Stimulated activated CD4-positive, alpha-beta T cell treated with anti-CD3 and anti-CD28 coated beads, TNF-alpha, amount 100 ng/mL, for 4 hours (primary cell): Measurements from ENCODE around the gene RAPGEF2.

ENCODE experiments used
- DNase-seq, 3 experiments: peaks; one replicate each; pipeline ENCODE4 v3.0.0-alpha.2; 2020; ENCODE audit warnings: low read depth in 3 of 3

RAPGEF2 gene

GRCh38 chr4:159279084-159279483 is 176.2 kb downstream of the RAPGEF2 start:
- DNase-seq = no peak

GRCh38 chr4:159280442-159281172 is 177.7 kb downstream of the RAPGEF2 start:
- no peak for DNase-seq

- no peak for DNase-seq
These were observed 178.9 kb downstream of the RAPGEF2 start for GRCh38 chr4:159281771-159282170.

GRCh38 chr4:159282329-159282728 is 179.4 kb downstream of the RAPGEF2 start:
- no peak for DNase-seq

DNA sequence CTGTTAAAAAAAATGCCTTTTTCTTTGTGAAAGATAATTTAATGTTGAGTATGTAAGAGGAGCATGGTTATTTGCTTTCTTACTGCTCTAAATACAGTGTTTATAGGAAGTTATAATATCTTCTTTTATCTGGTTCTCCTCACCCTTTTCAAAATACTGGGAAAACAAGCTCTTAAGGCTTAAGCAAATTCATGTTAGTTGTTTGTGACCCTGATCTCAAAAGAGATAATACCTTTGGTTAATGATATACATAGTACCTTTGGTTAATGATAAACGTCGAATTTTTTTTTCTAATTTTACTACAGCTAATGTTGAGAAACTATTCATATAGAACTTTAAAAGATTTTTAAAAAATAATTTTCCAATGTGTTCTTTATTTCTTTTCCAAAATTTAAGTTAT is 180.1 kb downstream of the RAPGEF2 start:
- no peak for DNase-seq

- DNase-seq = no peak
These were observed 180.8 kb downstream of the RAPGEF2 start for GRCh38 chr4:159283696-159284095.

DNA sequence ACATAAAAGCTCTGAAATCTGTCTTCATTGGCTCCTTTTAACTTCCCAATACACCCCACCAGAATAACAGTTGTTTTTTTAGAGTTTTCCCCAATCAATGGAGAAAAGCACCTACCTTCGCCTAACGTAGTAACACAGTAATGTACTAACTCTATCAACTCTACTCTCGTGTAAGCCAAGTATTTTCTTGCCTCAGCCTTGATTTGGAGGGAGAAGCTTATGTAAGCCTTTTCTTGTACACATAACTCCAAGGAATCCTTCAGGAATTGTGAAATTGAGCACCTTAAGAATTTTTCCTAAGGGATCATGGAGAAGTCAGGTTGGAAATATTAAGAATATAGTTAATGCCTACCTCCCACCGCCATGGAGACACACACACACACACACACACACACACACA is 181.2 kb downstream of the RAPGEF2 start:
- DNase-seq = no peak

DNA sequence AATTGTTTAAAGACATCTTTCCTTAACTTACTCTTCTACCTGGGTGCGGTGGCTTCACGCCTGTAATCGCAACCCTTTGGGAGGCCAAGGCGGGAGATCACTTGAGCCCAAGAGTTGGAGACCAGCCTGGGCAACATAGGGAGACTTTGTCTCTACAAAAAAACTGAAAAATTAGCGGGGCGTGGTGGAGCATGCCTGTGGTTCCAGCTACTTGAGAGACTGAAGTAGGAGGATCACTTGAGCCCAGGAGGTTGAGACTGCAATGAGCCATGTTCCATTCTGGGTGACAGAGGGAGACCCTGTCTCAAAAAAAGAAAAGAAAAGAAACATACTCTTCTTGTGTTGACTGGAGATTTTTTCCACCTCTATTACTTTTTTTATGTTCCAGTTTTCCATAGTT is 181.9 kb downstream of the RAPGEF2 start:
- no peak for DNase-seq

DNA sequence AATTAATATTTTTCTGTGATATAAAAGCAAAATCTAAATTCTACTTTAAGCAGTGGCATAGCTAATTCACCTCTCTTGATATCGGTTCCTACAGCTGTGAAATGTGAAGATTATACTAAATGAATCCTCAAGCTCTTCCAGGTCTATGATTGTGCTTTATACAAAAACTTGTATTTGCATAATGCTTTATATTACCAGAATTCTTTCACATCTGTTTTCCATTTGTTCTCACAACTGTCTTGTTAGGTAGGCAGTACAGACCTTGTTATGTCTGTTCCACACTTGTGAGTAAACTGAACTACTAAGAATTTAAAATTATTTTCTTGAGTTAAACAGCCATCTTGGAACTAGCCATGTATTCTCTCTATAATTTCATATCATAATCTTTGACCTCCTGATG is 184.9 kb downstream of the RAPGEF2 start:
- DNase-seq = no peak

DNA sequence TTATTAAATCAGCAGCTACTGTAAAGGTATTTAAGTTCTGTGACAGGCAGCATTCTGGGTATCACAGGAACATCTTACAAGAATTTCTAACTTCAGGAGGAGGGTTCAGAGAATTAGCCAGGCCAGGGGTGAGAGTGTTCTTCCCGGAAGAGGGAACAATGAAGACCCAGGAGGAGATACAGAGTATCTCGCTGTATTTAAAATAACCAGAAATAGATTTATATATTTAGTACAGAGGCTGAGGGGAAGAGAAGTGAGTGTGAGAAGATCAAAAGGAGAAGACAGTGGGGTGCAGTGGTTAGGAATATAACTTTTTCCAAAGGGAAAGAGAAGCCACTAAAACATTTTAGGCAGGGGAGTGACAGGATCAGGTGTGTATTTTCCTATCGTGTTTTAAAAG is 186.8 kb downstream of the RAPGEF2 start:
- DNase-seq = no peak

- no peak for DNase-seq
These were observed 187.6 kb downstream of the RAPGEF2 start for GRCh38 chr4:159290321-159291030.

- DNase-seq = no peak
These were observed 188.3 kb downstream of the RAPGEF2 start for GRCh38 chr4:159291176-159291575.

- DNase-seq = no peak
These were observed 189.4 kb downstream of the RAPGEF2 start for GRCh38 chr4:159292137-159292896.

GRCh38 chr4:159293811-159294515 is 191.1 kb downstream of the RAPGEF2 start:
- DNase-seq = no peak

DNA sequence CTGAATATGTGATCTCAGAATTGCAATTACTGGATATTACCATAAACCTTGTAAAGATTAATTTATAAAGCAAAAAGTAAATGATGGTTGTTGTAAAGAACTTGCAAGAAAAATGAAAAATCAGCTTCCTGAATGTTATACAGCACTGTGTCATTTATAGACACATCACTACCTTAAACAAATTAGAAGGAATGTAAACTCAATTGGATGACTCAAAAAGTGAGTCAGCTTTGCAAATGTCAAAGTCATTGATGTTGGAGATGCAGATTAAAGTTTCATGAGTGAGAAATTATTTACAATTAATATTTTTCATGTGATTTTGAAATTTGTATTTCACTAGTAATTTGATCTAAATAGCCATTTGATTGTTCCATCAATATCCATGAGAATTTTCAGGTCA is 193.2 kb downstream of the RAPGEF2 start:
- DNase-seq = no peak

DNA sequence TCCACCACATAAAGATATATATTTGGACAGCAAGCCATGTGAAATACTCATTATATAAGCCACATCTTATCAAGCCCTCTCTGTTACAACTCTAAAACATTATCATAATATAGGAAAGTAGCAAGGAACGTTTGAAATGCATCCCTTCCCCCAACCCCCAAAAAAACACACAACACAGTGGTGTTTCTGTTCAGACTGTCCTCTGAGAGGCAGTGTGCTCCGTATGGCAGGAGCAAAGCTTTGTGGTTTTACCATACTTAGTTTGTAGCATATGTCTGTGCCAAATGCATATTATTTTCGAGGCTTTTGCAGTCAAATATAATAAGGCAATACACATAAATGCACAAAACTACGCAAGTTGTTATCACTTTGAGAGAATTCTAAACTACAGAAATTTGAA is 194.2 kb downstream of the RAPGEF2 start:
- DNase-seq = no peak

DNA sequence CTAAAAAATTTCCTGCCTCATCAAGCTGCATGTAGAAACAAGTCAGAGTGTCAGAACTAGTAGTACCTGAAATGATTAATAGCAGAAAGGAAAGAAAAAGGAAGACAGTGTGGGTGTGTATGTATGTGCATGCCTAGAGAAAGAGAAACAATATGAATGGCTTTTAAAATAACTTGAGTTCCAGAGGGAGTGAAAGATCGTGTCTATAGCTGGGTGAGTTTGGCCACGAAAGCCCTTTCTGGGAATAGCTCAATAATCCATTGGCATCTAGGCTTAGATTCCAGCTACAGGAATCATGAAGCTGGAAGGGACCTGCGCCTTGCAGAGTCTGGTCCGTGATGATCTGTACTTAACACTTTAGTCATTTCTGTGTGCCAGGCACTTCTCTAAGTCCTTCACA is 195.6 kb downstream of the RAPGEF2 start:
- no peak for DNase-seq

- DNase-seq = no peak
These were observed 200.6 kb downstream of the RAPGEF2 start for GRCh38 chr4:159303435-159303834.

DNA sequence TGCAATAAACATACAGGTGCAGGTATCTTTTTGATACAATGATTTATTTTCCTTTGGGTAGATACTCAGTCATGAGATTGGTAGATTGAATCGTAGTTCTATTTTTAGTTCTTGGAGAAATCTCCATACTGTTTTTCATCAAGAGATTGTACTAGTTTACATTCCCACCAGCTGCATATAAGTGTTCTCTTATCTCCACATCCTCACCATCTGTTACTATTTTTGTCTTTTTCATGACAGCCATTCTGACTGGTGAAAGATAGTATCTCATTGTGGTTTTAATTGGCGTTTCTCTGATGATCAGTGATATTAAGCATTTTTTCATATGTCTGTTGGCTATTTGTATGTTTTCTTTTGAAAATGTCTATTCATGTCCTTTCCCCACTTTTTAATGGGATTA is 202.2 kb downstream of the RAPGEF2 start:
- no peak for DNase-seq

DNA sequence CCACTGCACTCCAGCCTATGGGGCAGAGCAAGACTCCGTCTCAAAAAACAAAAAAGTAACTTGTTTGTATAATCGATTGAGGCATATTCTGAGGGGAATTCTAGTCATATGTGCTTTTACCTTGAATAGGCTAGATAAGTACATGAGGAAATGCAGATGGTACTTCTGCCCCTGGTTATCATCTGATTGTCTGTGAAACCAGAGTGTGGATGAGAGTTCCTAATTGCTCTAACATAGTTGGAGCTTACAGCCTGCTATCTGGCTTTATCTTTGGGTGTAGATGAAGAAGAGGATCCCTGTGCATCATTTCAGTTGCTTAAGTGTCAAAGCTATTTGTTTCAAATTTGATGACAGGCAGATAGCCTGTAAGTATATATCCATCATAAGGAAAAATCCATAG is 205.1 kb downstream of the RAPGEF2 start:
- no peak for DNase-seq

GRCh38 chr4:159308566-159309340 is 205.9 kb downstream of the RAPGEF2 start:
- no peak for DNase-seq
